SK-N-SH treated with all-trans-retinoic acid at 6 μM for 48 hours (cell line): ENCODE measurements around the gene DYRK4.

ENCODE experiments used
- ATAC-seq: fragments of 200-7000 bp; cut with Tn5 transposase; 3 replicates; pipeline ENCODE4 v1.9.1; 2020; ENCODE audit warnings: mild to moderate bottlenecking, moderate library complexity
- ARNTL ChIP-seq: fragments of 450-650 bp; formaldehyde crosslinking; IDR thresholded peaks from 2 replicates; pipeline ENCODE4 v1.5.0; 2020; ENCODE audit warnings: low read depth, mild to moderate bottlenecking, moderate library complexity, borderline replicate concordance
- CSDC2 ChIP-seq: fragments of 250-450 bp; sonication (Bioruptor Pico); IDR thresholded peaks from 2 replicates; pipeline ENCODE4 v1.5.0; 2020; ENCODE audit warnings: mild to moderate bottlenecking, moderate library complexity
- CSRNP3 ChIP-seq: fragments of 250-450 bp; sonication (Bioruptor Pico); IDR thresholded peaks from 2 replicates; pipeline ENCODE4 v1.5.1; 2021; ENCODE audit warnings: mild to moderate bottlenecking, moderate library complexity
- ESRRG ChIP-seq: fragments of 250-450 bp; sonication (Bioruptor Pico); IDR thresholded peaks from 2 replicates; pipeline ENCODE4 v1.6.1; 2021; ENCODE audit warnings: mild to moderate bottlenecking
- PATZ1 ChIP-seq: fragments of 250-450 bp; sonication (Bioruptor Pico); IDR thresholded peaks from 2 replicates; pipeline ENCODE4 v1.8.0; 2020; ENCODE audit warnings: mild to moderate bottlenecking, moderate library complexity, borderline replicate concordance
- POU6F1 ChIP-seq: fragments of 250-450 bp; sonication (Bioruptor Pico); IDR thresholded peaks from 2 replicates; pipeline ENCODE4 v1.8.0; 2021; ENCODE audit warnings: low read depth, mild to moderate bottlenecking, moderate library complexity, borderline replicate concordance
- PPARA ChIP-seq: fragments of 250-450 bp; sonication (Bioruptor Pico); IDR thresholded peaks from 2 replicates; pipeline ENCODE4 v1.5.0; 2020; ENCODE audit warnings: mild to moderate bottlenecking, borderline replicate concordance
- RARB ChIP-seq: fragments of 250-450 bp; sonication (Bioruptor Pico); IDR thresholded peaks from 2 replicates; pipeline ENCODE4 v1.8.0; 2021; ENCODE audit warnings: mild to moderate bottlenecking, moderate library complexity
- SNAI2 ChIP-seq: fragments of 250-450 bp; sonication (Bioruptor Pico); IDR thresholded peaks from 2 replicates; pipeline ENCODE4 v1.5.0; 2020; ENCODE audit warnings: mild to moderate bottlenecking, moderate library complexity
- TCF4 ChIP-seq: fragments of 250-450 bp; sonication (Bioruptor Pico); IDR thresholded peaks from 2 replicates; pipeline ENCODE4 v1.8.0; 2021; ENCODE audit warnings: mild to moderate bottlenecking, moderate library complexity, borderline replicate concordance
- TOX ChIP-seq: fragments of 250-450 bp; sonication (Bioruptor Pico); IDR thresholded peaks from 2 replicates; pipeline ENCODE4 v1.8.0; 2021; ENCODE audit warnings: mild to moderate bottlenecking, moderate library complexity, borderline replicate concordance
- TSHZ2 ChIP-seq: fragments of 250-450 bp; sonication (Bioruptor Pico); IDR thresholded peaks from 2 replicates; pipeline ENCODE4 v1.5.0; 2020; ENCODE audit warnings: mild to moderate bottlenecking, moderate library complexity
- ZFP30 ChIP-seq: fragments of 450-650 bp; formaldehyde crosslinking; IDR thresholded peaks from 2 replicates; pipeline ENCODE4 v1.5.0; 2022; ENCODE audit warnings: mild to moderate bottlenecking, moderate library complexity
- ZNF565 ChIP-seq: fragments of 450-650 bp; formaldehyde crosslinking; conservative IDR thresholded peaks from 2 replicates; pipeline ENCODE4 v1.5.0; 2020; ENCODE audit warnings: low read depth, mild to moderate bottlenecking, moderate library complexity
- ZNF8 ChIP-seq: fragments of 450-650 bp; formaldehyde crosslinking; IDR thresholded peaks from 2 replicates; pipeline ENCODE4 v1.5.0; 2020; ENCODE audit warnings: mild to moderate bottlenecking, moderate library complexity

The DYRK4 gene

GRCh38 chr12:4530982-4531586 lies 30.9 kb upstream of the DYRK4 start (continued):
- no peak for TF ChIP-seq TOX (CRISPR knock-in tag)
- TF ChIP-seq ESRRG = no peak
- TF ChIP-seq ZFP30 (CRISPR knock-in tag) = no peak
- TF ChIP-seq, all 23 proteins: peak for 0

GRCh38 chr12:4535092-4535491 lies 26.9 kb upstream of the DYRK4 start:
- no peak for ATAC-seq
- no peak for TF ChIP-seq PPARA
- TF ChIP-seq ZFP30 (CRISPR knock-in tag) = no peak
- no peak for TF ChIP-seq ARNTL (CRISPR knock-in tag)
- TF ChIP-seq PATZ1 (CRISPR knock-in tag) = no peak
- TF ChIP-seq SNAI2 (CRISPR knock-in tag) = no peak
- no peak for TF ChIP-seq ZNF565 (CRISPR knock-in tag)
- TF ChIP-seq TCF4 (CRISPR knock-in tag) = no peak
- TF ChIP-seq, all 23 proteins: peak for 0

- TF ChIP-seq PATZ1 (CRISPR knock-in tag) = no peak
- no peak for TF ChIP-seq CSRNP3
- TF ChIP-seq SNAI2 (CRISPR knock-in tag) = no peak
- no peak for TF ChIP-seq ZNF8
- TF ChIP-seq CSDC2 = no peak
- TF ChIP-seq ZNF565 (CRISPR knock-in tag) = no peak
- ATAC-seq = no peak
Measured at GRCh38 chr12:4535871-4536270, 26.1 kb upstream of the DYRK4 start.

- peak; percentile 100 for ATAC-seq
Measured at GRCh38 chr12:4538207-4539160, 23.5 kb upstream of the DYRK4 start, which contains the start of gene RAD51AP1. RAD51AP1 (plus strand) TSS chr12:4538890; CDS start chr12:4538940, 50 bp downstream.

GRCh38 chr12:4539167-4539870 lies 22.7 kb upstream of the DYRK4 start:
- ATAC-seq = no peak
- TF ChIP-seq ZNF565 (CRISPR knock-in tag) (no peak), PPARA (no peak), SNAI2 (CRISPR knock-in tag) (no peak), RARB (CRISPR knock-in tag) (no peak), POU6F1 (CRISPR knock-in tag) (no peak), TSHZ2 (CRISPR knock-in tag) (no peak)

More at GRCh38 chr12:4538207-4539160, 23.5 kb upstream of the DYRK4 start, which contains the start of gene RAD51AP1:
- TF ChIP-seq ZNF565 (CRISPR knock-in tag) (no peak), POU6F1 (CRISPR knock-in tag) (peak; percentile 48; the same call in 1 of the 2 replicates)
- TF ChIP-seq, all 23 proteins: peak for 1
